ENCODE measurements around the gene GNG4. TPM values are rescaled to one million over a fixed set of nuclear protein-coding genes. Genes with fewer than 3 reads are reported as not detected.

Gene GNG4
- total and polyA plus RNA-seq, 9 of the 15 experiments (the other 6 are each of a cell fraction or from before 2014, with no cell fraction given), result 0.06 to 0.58 (median 0.08) TPM; not detected in 4

DNA sequence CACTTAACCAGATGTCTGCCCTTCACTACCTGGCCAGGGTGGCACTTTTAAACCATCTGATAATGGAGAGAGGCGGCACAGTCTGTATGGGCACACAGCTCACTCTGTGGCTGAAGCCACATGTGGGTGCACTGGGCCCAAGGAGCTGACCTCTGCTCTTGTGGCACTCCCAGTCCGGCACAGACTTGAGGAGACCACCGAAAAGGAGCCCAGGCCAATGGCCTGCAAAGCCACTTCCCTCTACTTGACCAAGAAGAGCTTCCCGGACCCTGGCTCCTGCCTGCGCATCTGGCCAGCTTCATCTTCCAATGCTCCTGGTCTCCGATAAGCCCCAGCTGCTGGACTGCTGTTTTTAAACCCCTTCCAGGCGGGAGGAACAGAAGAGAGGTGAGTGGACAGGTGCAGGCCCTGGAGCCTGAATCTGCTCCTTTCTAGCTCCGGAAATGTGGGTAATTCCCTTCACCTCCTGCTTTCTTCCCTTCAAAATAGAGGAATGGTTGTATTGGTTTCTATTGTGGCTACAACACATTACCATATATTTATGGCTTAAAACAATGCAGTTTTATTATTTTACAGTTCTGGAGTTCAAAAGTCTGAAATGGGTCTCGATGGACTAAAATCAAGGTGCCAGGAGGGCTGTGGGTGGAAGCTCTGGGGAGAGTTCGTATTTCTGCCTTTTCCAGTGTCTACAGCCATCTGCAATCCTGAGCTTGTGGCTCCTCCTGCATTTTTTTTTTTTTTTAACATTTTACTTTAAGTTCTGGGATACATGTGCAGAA lies 11.6 kb downstream of the GNG4 start (continued):
- TF ChIP-seq, protein P1, sequence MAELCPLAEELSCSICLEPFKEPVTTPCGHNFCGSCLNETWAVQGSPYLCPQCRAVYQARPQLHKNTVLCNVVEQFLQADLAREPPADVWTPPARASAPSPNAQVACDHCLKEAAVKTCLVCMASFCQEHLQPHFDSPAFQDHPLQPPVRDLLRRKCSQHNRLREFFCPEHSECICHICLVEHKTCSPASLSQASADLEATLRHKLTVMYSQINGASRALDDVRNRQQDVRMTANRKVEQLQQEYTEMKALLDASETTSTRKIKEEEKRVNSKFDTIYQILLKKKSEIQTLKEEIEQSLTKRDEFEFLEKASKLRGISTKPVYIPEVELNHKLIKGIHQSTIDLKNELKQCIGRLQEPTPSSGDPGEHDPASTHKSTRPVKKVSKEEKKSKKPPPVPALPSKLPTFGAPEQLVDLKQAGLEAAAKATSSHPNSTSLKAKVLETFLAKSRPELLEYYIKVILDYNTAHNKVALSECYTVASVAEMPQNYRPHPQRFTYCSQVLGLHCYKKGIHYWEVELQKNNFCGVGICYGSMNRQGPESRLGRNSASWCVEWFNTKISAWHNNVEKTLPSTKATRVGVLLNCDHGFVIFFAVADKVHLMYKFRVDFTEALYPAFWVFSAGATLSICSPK (IDR thresholded peaks at IDR 0.05; ENCODE audit: borderline replicate concordance), result no peak
- TF ChIP-seq NR2C2 (CRISPR knock-in tag; IDR thresholded peaks at IDR 0.05), result no peak
- TF ChIP-seq NR2C2 (tag; IDR thresholded peaks at IDR 0.05), result no peak
- TF ChIP-seq RBFOX2 (IDR thresholded peaks at IDR 0.05; ENCODE audit: low read depth, low read length), result no peak
- TF ChIP-seq SOX6 (IDR thresholded peaks at IDR 0.05), result no peak
- no peak for TF ChIP-seq CBFA2T2 (conservative IDR thresholded peaks at IDR 0.05)
- no peak for TF ChIP-seq BDP1 (IDR thresholded peaks at IDR 0.05; ENCODE audit: insufficient read depth, insufficient read length)
- no peak for TF ChIP-seq ARID1B (IDR thresholded peaks at IDR 0.05)
- no peak for TF ChIP-seq ZBTB17 (CRISPR knock-in tag; IDR thresholded peaks at IDR 0.05)
- no peak for TF ChIP-seq SAP30 (IDR thresholded peaks at IDR 0.05; ENCODE audit: borderline replicate concordance, insufficient read depth, low read depth, low read length, poor library complexity, severe bottlenecking)
- no peak for TF ChIP-seq ZNF354B (CRISPR knock-in tag; IDR thresholded peaks at IDR 0.05)

All from K562 (cell line).